ENCODE data around the gene CERK.

GRCh38 chr22:46687048-46687444 lies 51.0 kb downstream of the CERK start:
- TF ChIP-seq EZH2 (IDR thresholded peaks at IDR 0.05; ENCODE audit: low read depth, low read length, severe bottlenecking) (no peak), CHD1 (IDR thresholded peaks at IDR 0.05; ENCODE audit: low read depth, low read length) (no peak), CTCF (IDR thresholded peaks at IDR 0.05; ENCODE audit: control extremely low read depth in 1 of 3, insufficient read depth in 1 of 3, low read depth in 1 of 3, low read length in 3 of 3) (no peak), KDM1A (IDR thresholded peaks at IDR 0.05; ENCODE audit: borderline replicate concordance, low read length) (no peak), TEAD4 (IDR thresholded peaks at IDR 0.05; ENCODE audit: low read depth, low read length) (no peak), CHD7 (IDR thresholded peaks at IDR 0.05; ENCODE audit: insufficient replicate concordance, low read length) (no peak), EGR1 (IDR thresholded peaks at IDR 0.05; ENCODE audit: borderline replicate concordance, low read depth, low read length) (no peak), BRCA1 (IDR thresholded peaks at IDR 0.05; ENCODE audit: low read depth, low read length) (no peak), TBP (IDR thresholded peaks at IDR 0.05; ENCODE audit: low read depth, low read length) (no peak), CHD2 (IDR thresholded peaks at IDR 0.05; ENCODE audit: low read length) (no peak), POLR2A (IDR thresholded peaks at IDR 0.05; ENCODE audit: control extremely low read depth in 1 of 2, low read depth in 2 of 2, low read length in 2 of 2) (no peak), GABPA (IDR thresholded peaks at IDR 0.05; ENCODE audit: borderline replicate concordance, insufficient read depth, low read length) (no peak), JUND (IDR thresholded peaks at IDR 0.05; ENCODE audit: low read length) (no peak), ATF2 (IDR thresholded peaks at IDR 0.05; ENCODE audit: low read length) (no peak)

All from H1 (cell line).